ENCODE data around the gene SETD2. TPM values are rescaled to one million over a fixed set of nuclear protein-coding genes. Genes with fewer than 3 reads are reported as not detected.

SETD2 gene
- total and polyA plus RNA-seq, 9 of the 15 experiments (the other 6 are each of a cell fraction or from before 2014, with no cell fraction given): 8.2 to 44.0 (median 33.6) TPM

- no peak for FAIRE-seq
- intact Hi-C loops (cut with micrococcal nuclease) (no loop called here), in situ Hi-C loops (cut with MboI) (no loop called here)
- Histone ChIP-seq H3K79me2 (ENCODE audit: control insufficient read depth, insufficient read depth, low read length) (peaks cover 64% of the 10 kb centered on the region), H4K20me1 (replicated peaks; ENCODE audit: control insufficient read depth, insufficient read depth, low read length) (no peaks in the 10 kb centered on the region), H3K36me3 (ENCODE audit: control insufficient read depth, insufficient read depth, low read length) (peaks cover 3% of the 10 kb centered on the region; the same call in 1 of the 3 replicates), H3K4me2 (ENCODE audit: insufficient read depth, low read length) (no peak overlapping the region), H3K9me3 (replicated peaks; ENCODE audit: control insufficient read depth, insufficient read depth, low read depth, low read length) (no peaks in the 10 kb centered on the region), H3K27ac (ENCODE audit: extremely low read depth, low read depth, low read length) (no peak overlapping the region), H3K4me1 (replicated peaks in 1 of 2; ENCODE audit: control insufficient read depth in 2 of 2, insufficient read depth in 2 of 2, low read length in 2 of 2) (peaks cover 44 to 77% of the 10 kb centered on the region in 2 experiments), H3K27me3 (ENCODE audit: control insufficient read depth in 2 of 2, insufficient read depth in 2 of 2, low read length in 2 of 2) (no peaks in the 10 kb centered on the region), H3K9me1 (ENCODE audit: control insufficient read depth, insufficient read depth, low read length) (no peaks in the 10 kb centered on the region), H3K4me3 (no peak overlapping the region), H2AFZ (ENCODE audit: low read depth, low read length) (no peak overlapping the region), H3K9ac (ENCODE audit: insufficient read depth in 1 of 2, low read depth in 2 of 2, low read length in 2 of 2) (peak overlapping the region in 1 of 2 experiments; percentile 78; a peak in 2 of 4 replicates)
- no peak for TF ChIP-seq BRCA1 (IDR thresholded peaks at IDR 0.05)
- peak; percentile 76; the same call in 1 of the 2 replicates for TF ChIP-seq BRCA1 (CRISPR knock-in tag; IDR thresholded peaks at IDR 0.05)
- TF ChIP-seq CREB3L1 (IDR thresholded peaks at IDR 0.05; ENCODE audit: borderline replicate concordance, low read depth): no peak
- 0 out of 2 replicates have a peak, but pooled peaks have one; percentile 7 for TF ChIP-seq POLR2G (IDR thresholded peaks at IDR 0.05; ENCODE audit: low read depth, low read length)
- CTCF ChIA-PET (ENCODE audit: low intra/inter-chr PET ratio): no interaction called here
- POLR2A ChIA-PET: interaction anchor here (0.6 to 1.5 kb wide), 9 partner anchors 9 to 537 kb away, joined by 3 to 7 read pairs (median 3); no protein-coding TSS in a partner anchor
- WGBS (ENCODE audit: insufficient coverage, low coverage, missing lambda C conversion rate): 91% methylated on average over 4 of the region's 5 CpGs
- no peak for ATAC-seq
- no peak for DNase-seq (ENCODE audit: extremely low read depth in 1 of 4, low spot score in 3 of 4)
- no TSS peak for BruUV-seq (replicated peaks)
Measured at GRCh38 chr3:46981932-46982471, 181.9 kb downstream of the SETD2 start.
